Right ventricle myocardium inferior (tissue), 1 donor: ENCODE results near the gene ZNF99. TPM values are rescaled to one million over a fixed set of nuclear protein-coding genes. Genes with fewer than 3 reads are reported as not detected.
"Not testable (repeated sequence)": the region's sequence is repeated elsewhere in the genome, so short reads cannot be mapped to it uniquely, and the experiment has no call there.

Experiments
- ATAC-seq: fragments of 200-7000 bp; cut with Tn5 transposase; one replicate; pipeline ENCODE4 v1.9.1; 2020; ENCODE audit warnings: mild to moderate bottlenecking, moderate library complexity
- DNase-seq: peaks from one replicate; pipeline ENCODE4 v3.0.0; 2021; ENCODE audit errors: missing footprints
- intact Hi-C: fragments of 100-400 bp; cut with DNase I; formaldehyde crosslinking; loops from one replicate; pipeline ENCODE4 v1.11.0; 2022
- long read RNA-seq: library from polyadenylated mRNA; unstranded; transcript quantifications from one replicate; pipeline ENCODE4 v2.0.0, GENCODE V29; 2021
- total RNA-seq: library from RNA; stranded (reverse); fragmentation: NEBNext Ultra II Directional; extraction: Animal tissue kit (Norgen Biotek cat#: 25700); gene quantifications from one replicate; pipeline ENCODE4 v1.2.1, GENCODE V29; 2021
- donor health status: DM: no; HTN: yes; CAD: no; lungs with severe emphysema.

Gene ZNF99
- total RNA-seq: 0.08 TPM
- long read RNA-seq: 0 reads

GRCh38 chr19:22783651-22784410 lies at the start of gene ZNF99:
ZNF99 (minus strand) TSS chr19:22784151; CDS start chr19:22784016, 135 bp downstream.
- intact Hi-C loops: no loop called here
- no peak for DNase-seq
- peak; percentile 88 for ATAC-seq

- ATAC-seq (no peak), DNase-seq (no peak)
- intact Hi-C loops: no loop called here
These were observed 48.2 kb upstream of the ZNF99 start, which contains the start of gene ZNF723 for GRCh38 chr19:22832031-22832762. ZNF723 (plus strand) TSS chr19:22832291; CDS start chr19:22832380, 89 bp downstream.

- ATAC-seq: no peak
- intact Hi-C loops: no loop called here
These were observed 47.3 kb upstream of the ZNF99 start for GRCh38 chr19:22831211-22831610.

GRCh38 chr19:22814124-22814523 lies 30.2 kb upstream of the ZNF99 start:
- ATAC-seq: no peak
- no peak for DNase-seq
- intact Hi-C loops: no loop called here

More at GRCh38 chr19:22831211-22831610, 47.3 kb upstream of the ZNF99 start:
- DNase-seq: no peak

GRCh38 chr19:22807061-22807835 lies 23.3 kb upstream of the ZNF99 start:
- intact Hi-C loops: no loop called here
- no peak for DNase-seq
- ATAC-seq: no peak

- DNase-seq (peak; percentile 70), ATAC-seq (no peak)
- intact Hi-C loops: no loop called here
These were observed 22.5 kb upstream of the ZNF99 start for GRCh38 chr19:22806418-22806817.

GRCh38 chr19:22797040-22797439 lies 13.1 kb upstream of the ZNF99 start:
- DNase-seq (no peak), ATAC-seq (no peak)
- intact Hi-C loops: no loop called here

GRCh38 chr19:22792863-22793262 lies 8.9 kb upstream of the ZNF99 start:
- intact Hi-C loops, DNase-seq, ATAC-seq: not testable (repeated sequence)

- ATAC-seq: no peak
- intact Hi-C loops: no loop called here
- no peak for DNase-seq
These were observed 47.9 kb downstream of the ZNF99 start for GRCh38 chr19:22735911-22736645.

- no peak for DNase-seq
- no peak for ATAC-seq
- intact Hi-C loops: no loop called here
These were observed 50.3 kb downstream of the ZNF99 start for GRCh38 chr19:22733691-22734090.

- intact Hi-C loops, DNase-seq, ATAC-seq: not testable (repeated sequence)
These were observed 55.7 kb downstream of the ZNF99 start for GRCh38 chr19:22728214-22728613.

GRCh38 chr19:22721533-22721932 lies 62.4 kb downstream of the ZNF99 start:
- ATAC-seq, intact Hi-C loops, DNase-seq: not testable (repeated sequence)

GRCh38 chr19:22708983-22709382 lies 75.0 kb downstream of the ZNF99 start:
- DNase-seq (no peak), ATAC-seq (no peak)
- intact Hi-C loops: no loop called here

- ATAC-seq, intact Hi-C loops, DNase-seq: not testable (repeated sequence)
These were observed 80.9 kb downstream of the ZNF99 start for GRCh38 chr19:22703096-22703495.

GRCh38 chr19:22702661-22703060 lies 81.3 kb downstream of the ZNF99 start:
- intact Hi-C loops: not testable (repeated sequence)

More at GRCh38 chr19:22702661-22703060, 81.3 kb downstream of the ZNF99 start:
- ATAC-seq, DNase-seq: not testable (repeated sequence)
